Right lobe of liver (tissue), 6 donors: ENCODE results near the gene UCHL3. TPM values are rescaled to one million over a fixed set of nuclear protein-coding genes. Genes with fewer than 3 reads are reported as not detected.
A peak's percentile ranks its signal among the peaks of the same experiment; 100 is the strongest.

Experiments
- ATAC-seq, 4 donors: fragments of 200-7000 bp; cut with Tn5 transposase; one replicate each; pipeline ENCODE4 v1.9.1; 2020; ENCODE audit warnings: mild to moderate bottlenecking in 4 of 4, moderate library complexity in 4 of 4
- DNase-seq, 3 donors: peaks; one replicate each; pipeline ENCODE4 v3.0.0-alpha.2; 2020
- H3K27ac ChIP-seq, 3 donors: fragments of 200-600 bp; one replicate each; pipeline ENCODE4 v1.8.0; 2022
- H3K27me3 ChIP-seq, 2 donors: fragments of 200-600 bp; one replicate each; pipeline ENCODE4 v1.8.0; 2022
- H3K36me3 ChIP-seq, 4 donors: fragments of 200-600 bp; sonication (generic) in 1 of 4; one replicate each; pipeline versions ENCODE4 v1.5.1 to v1.8.0; 2017 to 2022; ENCODE audit warnings: control low read depth in 1 of 4
- H3K4me1 ChIP-seq, 4 donors: fragments of 200-600 bp; sonication (generic) in 1 of 4; one replicate each; pipeline versions ENCODE4 v1.5.1 to v1.8.0; 2017 to 2022; ENCODE audit warnings: control low read depth in 1 of 4
- H3K4me3 ChIP-seq, 3 donors: fragments of 200-600 bp; one replicate each; pipeline ENCODE4 v1.8.0; 2022
- H3K9me3 ChIP-seq, 4 donors: fragments of 200-600 bp; sonication (generic) in 1 of 4; one replicate each; pipeline versions ENCODE4 v1.5.1 to v1.8.0; 2017 to 2022; ENCODE audit warnings: control low read depth in 1 of 4
- CTCF ChIP-seq, 4 donors: fragments of 200-600 bp in 3 of 4; fragments of 450-650 bp in 1 of 4; IDR thresholded peaks; one replicate each; pipeline versions ENCODE4 v1.5.1 to v1.8.0; 2016 to 2022; ENCODE audit warnings: antibody characterized with exemption in 4 of 4, mild to moderate bottlenecking in 2 of 4
- POLR2A ChIP-seq: fragments of 450-650 bp; IDR thresholded peaks from one replicate; pipeline ENCODE4 v1.6.1; 2017; ENCODE audit warnings: antibody characterized with exemption, mild to moderate bottlenecking
- WGBS: methylation state at CpG from one replicate; pipeline ENCODE4 v1.1.6; 2018; ENCODE audit warnings: low coverage, low lambda C conversion rate; ENCODE audit not compliant: insufficient coverage; ENCODE audit errors: missing lambda C conversion rate; 5-methylcytosine and 5-hydroxymethylcytosine counted together
- intact Hi-C, 2 donors: fragments of 100-400 bp; cut with DNase I; formaldehyde crosslinking; loops; one replicate each; pipeline versions ENCODE4 v1.11.2 to v1.14.1; 2022
- total RNA-seq, 6 experiments: library from RNA; depleted of rRNA in 2 of 6; stranded (reverse); fragments of >200 nt in 2 of 6; fragmentation: NEBNext Ultra II Directional in 3 of 6; extraction: Animal tissue kit (Norgen Biotek cat#: 25700) in 3 of 6; gene quantifications; one replicate each; pipeline versions ENCODE4 v1.1.0 to v1.2.4, GENCODE V29; 2016 to 2023
- donor health status: DM: no; HTN: yes; CAD: no.
- donor health status: DM: no; HTN: no; CAD: no.
- donor health status: DM: no; HTN: no; CAD: no.
- donor health status: DM: no; HTN: yes; CAD: no.
- donor health status: DM: no; HTN: yes; CAD: no.

Gene UCHL3
- total RNA-seq, 6 experiments from 2014 or later: 14.8 to 33.9 (median 21.9) TPM

DNA sequence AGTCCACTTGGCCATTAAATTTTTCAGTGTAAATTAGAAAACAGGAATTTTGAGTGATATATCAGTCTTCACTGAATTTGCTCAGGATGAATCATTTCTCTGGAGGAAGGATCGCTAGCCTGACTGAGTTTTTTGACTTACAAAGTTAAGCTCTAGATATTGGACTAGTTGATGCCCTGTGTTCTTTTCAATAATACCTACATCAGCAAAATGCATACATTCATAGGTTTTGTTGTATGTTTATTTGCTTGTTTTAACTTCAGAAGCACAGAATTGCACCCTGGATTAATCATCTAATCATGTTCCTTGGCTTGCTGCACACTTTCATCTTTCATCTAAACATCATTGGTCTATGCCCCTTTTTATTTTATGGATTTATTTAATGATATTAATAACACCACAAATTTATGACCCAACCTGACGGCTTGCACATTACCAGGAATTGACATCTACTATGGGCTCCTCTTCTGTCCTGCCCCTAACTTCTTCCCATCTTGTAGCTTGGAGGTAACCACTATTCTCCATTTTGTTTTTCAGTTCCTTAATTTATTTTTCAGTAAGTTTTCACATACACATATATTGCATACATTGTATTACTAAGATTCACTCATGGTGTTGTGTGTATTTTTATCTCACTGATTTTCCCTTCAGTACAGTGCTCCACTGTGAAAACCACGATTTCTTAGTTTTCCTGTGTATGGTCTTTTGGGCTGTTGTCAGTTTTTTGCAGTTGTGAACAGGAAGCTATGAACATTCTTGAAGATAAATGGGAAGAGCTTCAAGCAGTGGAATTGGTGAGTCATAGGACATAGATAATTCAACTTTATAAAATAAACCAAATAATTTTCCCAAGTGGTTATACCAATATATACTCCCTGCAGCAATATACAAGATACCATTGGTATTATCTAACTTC lies 35.3 kb upstream of the UCHL3 start:
- TF ChIP-seq POLR2A (no peak), CTCF (IDR thresholded peaks at IDR 0.05) (no peak)
- no peaks in the 10 kb centered on the region for H3K9me3 ChIP-seq
- intact Hi-C loops: no loop called here
- no peak overlapping the region for H3K27ac ChIP-seq
- no peaks in the 10 kb centered on the region for H3K27me3 ChIP-seq
- no peak for ATAC-seq
- no peak for DNase-seq
- WGBS: 66% methylated on average over 3 of the region's 3 CpGs
- no peak overlapping the region for H3K4me3 ChIP-seq
- H3K4me1 ChIP-seq: no peaks in the 10 kb centered on the region
- H3K36me3 ChIP-seq: no peaks in the 10 kb centered on the region

DNA sequence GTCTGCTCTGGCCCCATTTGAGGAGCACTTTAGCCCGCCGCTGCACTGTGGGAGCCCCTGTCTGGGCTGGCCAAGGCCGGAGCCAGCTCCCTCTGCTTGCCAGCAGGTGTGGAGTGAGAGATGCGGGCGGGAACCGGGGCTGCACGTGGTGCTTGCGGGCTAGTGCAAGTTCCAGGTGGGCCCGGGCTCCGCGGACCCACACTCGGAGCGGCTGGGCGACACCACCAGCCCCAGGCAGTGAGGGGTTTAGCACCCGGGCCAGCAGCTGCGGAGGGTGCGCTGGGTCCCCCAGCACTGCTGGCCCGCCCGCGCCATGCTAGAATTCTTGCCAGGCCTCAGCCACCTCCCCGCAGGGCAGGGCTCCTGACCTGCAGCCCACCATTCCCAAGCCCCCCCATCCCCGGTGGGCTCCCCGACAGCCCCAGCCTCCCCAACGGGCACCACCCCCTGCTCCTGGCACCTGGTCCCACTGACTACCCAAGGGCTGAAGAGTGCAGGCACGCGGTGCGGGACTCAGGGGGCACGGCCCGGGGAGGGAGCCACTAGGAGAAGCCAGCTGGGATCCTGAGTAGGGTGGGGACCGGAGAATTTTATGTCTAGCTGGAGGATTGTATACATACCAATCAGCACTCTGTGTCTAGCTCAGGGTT lies 31.0 kb upstream of the UCHL3 start:
- H3K36me3 ChIP-seq: no peaks in the 10 kb centered on the region
- H3K9me3 ChIP-seq: no peaks in the 10 kb centered on the region
- no peaks in the 10 kb centered on the region for H3K27me3 ChIP-seq
- no peak overlapping the region for H3K27ac ChIP-seq
- no peaks in the 10 kb centered on the region for H3K4me1 ChIP-seq
- intact Hi-C loops: no loop called here
- ATAC-seq: no peak
- DNase-seq: no peak
- H3K4me3 ChIP-seq: no peak overlapping the region
- WGBS: 94% methylated on average over 8 of the region's 30 CpGs
- TF ChIP-seq CTCF (IDR thresholded peaks at IDR 0.05) (no peak), POLR2A (no peak)

- H3K4me1 ChIP-seq: no peaks in the 10 kb centered on the region
- WGBS: 85% methylated on average over 3 of the region's 3 CpGs
- H3K36me3 ChIP-seq: peaks cover 0 to 4% (median 0%) of the 10 kb centered on the region in 4 donors
- DNase-seq: no peak
- H3K27ac ChIP-seq: no peak overlapping the region
- no peaks in the 10 kb centered on the region for H3K27me3 ChIP-seq
- no peak for ATAC-seq
- TF ChIP-seq POLR2A (no peak), CTCF (IDR thresholded peaks at IDR 0.05) (no peak)
- intact Hi-C loops: no loop called here
- no peaks in the 10 kb centered on the region for H3K9me3 ChIP-seq
- no peak overlapping the region for H3K4me3 ChIP-seq
Measured at GRCh38 chr13:75521956-75522355, 27.6 kb upstream of the UCHL3 start.

GRCh38 chr13:75530549-75530961 lies 19.0 kb upstream of the UCHL3 start:
- intact Hi-C loops: no loop called here
- TF ChIP-seq CTCF (IDR thresholded peaks at IDR 0.05) (no peak), POLR2A (no peak)
- Histone ChIP-seq H3K4me1 (peaks cover 0 to 23% (median 8%) of the 10 kb centered on the region in 4 donors), H3K27me3 (no peaks in the 10 kb centered on the region), H3K9me3 (no peaks in the 10 kb centered on the region), H3K27ac (peak overlapping the region in 2 of 3 donors; percentile 16 to 24), H3K36me3 (peaks cover 0 to 5% (median 0%) of the 10 kb centered on the region in 4 donors), H3K4me3 (no peak overlapping the region)
- no peak for DNase-seq
- ATAC-seq: peak; percentile 84 to 96 (median 91)
